Neural cell (in vitro differentiated cells): ENCODE measurements around the gene DNAJB11. TPM values are rescaled to one million over a fixed set of nuclear protein-coding genes. Genes with fewer than 3 reads are reported as not detected.

Source experiments
- H2AFZ ChIP-seq: fragments of 200-600, 300-800 bp; sonication (generic), shearing (Covaris generic); 2 replicates; pipeline ENCODE4 v1.6.0; 2014; ENCODE audit warnings: low read depth, mild to moderate bottlenecking, antibody characterized with exemption, low read length, moderate library complexity
- H3F3A ChIP-seq: fragments of 200-600 bp; shearing (Covaris generic); 2 replicates; pipeline ENCODE4 v1.6.1; 2016; ENCODE audit warnings: mild to moderate bottlenecking, moderate library complexity, mixed read lengths, antibody characterized with exemption, low read length; ENCODE audit not compliant: insufficient read depth, poor library complexity, severe bottlenecking
- H3K27ac ChIP-seq: fragments of 200-600, 300-800 bp; sonication (generic), shearing (Covaris generic); 2 replicates; pipeline ENCODE4 v1.5.1; 2014; ENCODE audit warnings: mild to moderate bottlenecking, low read length, moderate library complexity
- H3K27me3 ChIP-seq: fragments of 300-800, 200-600 bp; sonication (generic), shearing (Covaris generic); 2 replicates; pipeline ENCODE4 v1.6.0; 2014; ENCODE audit warnings: mild to moderate bottlenecking, low read depth, low read length, moderate library complexity; ENCODE audit not compliant: insufficient read depth
- H3K36me3 ChIP-seq: fragments of 300-800, 200-600 bp; sonication (generic), shearing (Covaris generic); 2 replicates; pipeline ENCODE4 v1.5.1; 2014; ENCODE audit warnings: mild to moderate bottlenecking, antibody characterized with exemption, low read length, moderate library complexity; ENCODE audit not compliant: insufficient read depth
- H3K4me2 ChIP-seq: fragments of 300-800, 200-600 bp; sonication (generic), shearing (Covaris generic); 2 replicates; pipeline ENCODE4 v1.6.0; 2014; ENCODE audit warnings: mild to moderate bottlenecking, low read length
- H3K4me3 ChIP-seq: fragments of 300-800, 200-600 bp; sonication (generic), shearing (Covaris generic); 2 replicates; pipeline ENCODE4 v1.5.1; 2014; ENCODE audit warnings: mild to moderate bottlenecking, low read length, moderate library complexity
- H3K79me2 ChIP-seq: fragments of 200-600 bp; shearing (Covaris generic); replicated peaks from 2 replicates; pipeline ENCODE4 v1.6.0; 2014; ENCODE audit warnings: mild to moderate bottlenecking, low read length, moderate library complexity; ENCODE audit not compliant: insufficient read depth
- H3K9ac ChIP-seq: fragments of 300-800, 200-600 bp; sonication (generic), shearing (Covaris generic); 2 replicates; pipeline ENCODE4 v1.6.1; 2016; ENCODE audit warnings: mild to moderate bottlenecking, low read length, mixed read lengths
- H3K9me2 ChIP-seq: fragments of 200-600 bp; shearing (Covaris generic); 2 replicates; pipeline ENCODE4 v1.6.1; 2016; ENCODE audit warnings: mild to moderate bottlenecking, low read length, mixed read lengths; ENCODE audit not compliant: insufficient read depth
- H3K9me3 ChIP-seq: fragments of 200-600, 300-800 bp; sonication (generic), shearing (Covaris generic); 2 replicates; pipeline ENCODE4 v1.6.1; 2016; ENCODE audit warnings: mild to moderate bottlenecking, mixed run types, low read length, moderate library complexity, mixed read lengths
- H4K20me1 ChIP-seq: fragments of 200-600 bp; shearing (Covaris generic); 2 replicates; pipeline ENCODE4 v1.6.1; 2016; ENCODE audit warnings: mild to moderate bottlenecking, mixed run types; ENCODE audit not compliant: insufficient read depth
- EP300 ChIP-seq: fragments of 450-650 bp; conservative IDR thresholded peaks from 2 replicates; pipeline ENCODE4 v1.6.1; 2014; ENCODE audit warnings: antibody characterized with exemption, mild to moderate bottlenecking, moderate library complexity; ENCODE audit not compliant: poor library complexity, severe bottlenecking
- EZH2 ChIP-seq: fragments of 200-600, 300-800 bp; shearing (Covaris generic), sonication (generic); IDR thresholded peaks from 2 replicates; pipeline ENCODE4 v1.6.1; 2014; ENCODE audit warnings: antibody characterized with exemption, low read length, borderline replicate concordance, mild to moderate bottlenecking; ENCODE audit not compliant: insufficient read depth, poor library complexity, severe bottlenecking
- MXI1 ChIP-seq: fragments of 450-650 bp; conservative IDR thresholded peaks from 2 replicates; pipeline ENCODE4 v1.6.1; 2014; ENCODE audit warnings: antibody characterized with exemption, mild to moderate bottlenecking; ENCODE audit not compliant: poor library complexity, severe bottlenecking
- POLR2AphosphoS5 ChIP-seq: IDR thresholded peaks from 2 replicates; pipeline ENCODE4 v1.6.1; 2012
- RAD21 ChIP-seq: fragments of 450-650 bp; conservative IDR thresholded peaks from 2 replicates; pipeline ENCODE4 v1.6.1; 2014; ENCODE audit warnings: antibody characterized with exemption, mild to moderate bottlenecking, moderate library complexity
- SMC3 ChIP-seq: fragments of 450-650 bp; conservative IDR thresholded peaks from 2 replicates; pipeline ENCODE4 v1.6.1; 2014; ENCODE audit warnings: antibody characterized with exemption, mild to moderate bottlenecking, moderate library complexity; ENCODE audit not compliant: poor library complexity
- TAF1 ChIP-seq: IDR thresholded peaks from 2 replicates; pipeline ENCODE4 v1.6.1; 2012; ENCODE audit warnings: low read depth
- polyA plus RNA-seq: library from polyadenylated mRNA; depleted of rRNA; stranded (reverse); fragments of >200 nt; gene quantifications from 2 replicates; pipeline ENCODE4 v1.2.3, GENCODE V29; 2014
- TF ChIP-seq, protein P1 (sequence below): fragments of 450-650 bp; IDR thresholded peaks from 2 replicates; pipeline ENCODE4 v1.5.1; 2014; ENCODE audit warnings: antibody characterized with exemption, mild to moderate bottlenecking, moderate library complexity; ENCODE audit not compliant: poor library complexity, severe bottlenecking
- TF ChIP-seq, protein P2 (sequence below): IDR thresholded peaks from 2 replicates; pipeline ENCODE4 v1.6.1; 2012; ENCODE audit warnings: borderline replicate concordance

DNAJB11 gene
- polyA plus RNA-seq, 1 donor from 2014 or later: 108 TPM

DNA sequence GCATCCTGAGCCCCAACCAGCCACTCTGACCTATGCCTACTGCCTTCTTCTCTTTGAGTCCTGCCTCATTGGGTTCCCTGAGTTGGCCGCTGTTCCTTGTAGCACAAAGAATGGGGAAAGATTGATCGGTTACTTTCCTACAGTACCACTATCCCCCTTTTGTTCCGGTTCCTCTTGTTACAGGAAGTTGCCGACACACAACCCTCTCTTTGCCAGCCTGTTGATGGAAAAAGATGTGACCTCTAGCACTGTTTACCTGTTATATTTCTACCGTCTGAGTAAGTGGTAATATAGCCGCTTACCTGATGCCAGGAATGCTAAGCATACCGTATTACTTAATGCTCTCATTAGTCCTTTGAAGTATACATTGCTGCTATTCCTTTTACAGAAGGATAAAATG, 32.6 kb downstream of the DNAJB11 start:
- no peak overlapping the region for H3K4me2 ChIP-seq
- H3K4me3 ChIP-seq: no peak overlapping the region

DNA sequence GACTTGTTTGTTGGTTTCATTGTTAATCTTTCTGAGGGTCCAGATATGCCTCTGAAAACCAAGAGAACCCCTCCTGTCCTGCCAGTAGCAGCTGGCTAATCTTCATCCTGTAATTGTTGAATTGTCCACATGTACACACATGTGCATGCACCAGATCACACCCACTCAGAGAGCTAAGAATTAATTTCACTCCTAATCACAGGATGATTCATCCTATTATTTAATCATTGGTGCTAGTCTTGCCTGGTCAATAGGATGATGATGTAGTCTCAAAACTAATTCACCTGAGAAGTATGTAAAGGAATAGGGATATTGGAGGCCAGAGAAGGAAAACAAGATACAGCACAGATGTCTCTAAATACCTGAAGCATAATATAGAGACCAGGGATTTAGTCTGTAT, 34.6 kb downstream of the DNAJB11 start:
- H3K9me3 ChIP-seq: no peaks in the 10 kb centered on the region
- no peaks in the 10 kb centered on the region for H3K79me2 ChIP-seq
- H4K20me1 ChIP-seq: no peaks in the 10 kb centered on the region
- H3F3A ChIP-seq: no peaks in the 10 kb centered on the region
- no peak overlapping the region for H3K27ac ChIP-seq
- no peak for TF ChIP-seq EZH2
- TF ChIP-seq MXI1: no peak
- no peak for TF ChIP-seq POLR2AphosphoS5
- TF ChIP-seq, protein P1, sequence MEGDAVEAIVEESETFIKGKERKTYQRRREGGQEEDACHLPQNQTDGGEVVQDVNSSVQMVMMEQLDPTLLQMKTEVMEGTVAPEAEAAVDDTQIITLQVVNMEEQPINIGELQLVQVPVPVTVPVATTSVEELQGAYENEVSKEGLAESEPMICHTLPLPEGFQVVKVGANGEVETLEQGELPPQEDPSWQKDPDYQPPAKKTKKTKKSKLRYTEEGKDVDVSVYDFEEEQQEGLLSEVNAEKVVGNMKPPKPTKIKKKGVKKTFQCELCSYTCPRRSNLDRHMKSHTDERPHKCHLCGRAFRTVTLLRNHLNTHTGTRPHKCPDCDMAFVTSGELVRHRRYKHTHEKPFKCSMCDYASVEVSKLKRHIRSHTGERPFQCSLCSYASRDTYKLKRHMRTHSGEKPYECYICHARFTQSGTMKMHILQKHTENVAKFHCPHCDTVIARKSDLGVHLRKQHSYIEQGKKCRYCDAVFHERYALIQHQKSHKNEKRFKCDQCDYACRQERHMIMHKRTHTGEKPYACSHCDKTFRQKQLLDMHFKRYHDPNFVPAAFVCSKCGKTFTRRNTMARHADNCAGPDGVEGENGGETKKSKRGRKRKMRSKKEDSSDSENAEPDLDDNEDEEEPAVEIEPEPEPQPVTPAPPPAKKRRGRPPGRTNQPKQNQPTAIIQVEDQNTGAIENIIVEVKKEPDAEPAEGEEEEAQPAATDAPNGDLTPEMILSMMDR: no peak
- no peak for TF ChIP-seq SMC3
- TF ChIP-seq, protein P2, sequence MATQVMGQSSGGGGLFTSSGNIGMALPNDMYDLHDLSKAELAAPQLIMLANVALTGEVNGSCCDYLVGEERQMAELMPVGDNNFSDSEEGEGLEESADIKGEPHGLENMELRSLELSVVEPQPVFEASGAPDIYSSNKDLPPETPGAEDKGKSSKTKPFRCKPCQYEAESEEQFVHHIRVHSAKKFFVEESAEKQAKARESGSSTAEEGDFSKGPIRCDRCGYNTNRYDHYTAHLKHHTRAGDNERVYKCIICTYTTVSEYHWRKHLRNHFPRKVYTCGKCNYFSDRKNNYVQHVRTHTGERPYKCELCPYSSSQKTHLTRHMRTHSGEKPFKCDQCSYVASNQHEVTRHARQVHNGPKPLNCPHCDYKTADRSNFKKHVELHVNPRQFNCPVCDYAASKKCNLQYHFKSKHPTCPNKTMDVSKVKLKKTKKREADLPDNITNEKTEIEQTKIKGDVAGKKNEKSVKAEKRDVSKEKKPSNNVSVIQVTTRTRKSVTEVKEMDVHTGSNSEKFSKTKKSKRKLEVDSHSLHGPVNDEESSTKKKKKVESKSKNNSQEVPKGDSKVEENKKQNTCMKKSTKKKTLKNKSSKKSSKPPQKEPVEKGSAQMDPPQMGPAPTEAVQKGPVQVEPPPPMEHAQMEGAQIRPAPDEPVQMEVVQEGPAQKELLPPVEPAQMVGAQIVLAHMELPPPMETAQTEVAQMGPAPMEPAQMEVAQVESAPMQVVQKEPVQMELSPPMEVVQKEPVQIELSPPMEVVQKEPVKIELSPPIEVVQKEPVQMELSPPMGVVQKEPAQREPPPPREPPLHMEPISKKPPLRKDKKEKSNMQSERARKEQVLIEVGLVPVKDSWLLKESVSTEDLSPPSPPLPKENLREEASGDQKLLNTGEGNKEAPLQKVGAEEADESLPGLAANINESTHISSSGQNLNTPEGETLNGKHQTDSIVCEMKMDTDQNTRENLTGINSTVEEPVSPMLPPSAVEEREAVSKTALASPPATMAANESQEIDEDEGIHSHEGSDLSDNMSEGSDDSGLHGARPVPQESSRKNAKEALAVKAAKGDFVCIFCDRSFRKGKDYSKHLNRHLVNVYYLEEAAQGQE: no peak
- TF ChIP-seq EP300: no peak
- no peak for TF ChIP-seq TAF1
- no peak for TF ChIP-seq RAD21
- no peaks in the 10 kb centered on the region for H3K9me2 ChIP-seq
- H3K4me3 ChIP-seq: no peak overlapping the region
- H3K36me3 ChIP-seq: no peaks in the 10 kb centered on the region
- no peaks in the 10 kb centered on the region for H3K27me3 ChIP-seq
- no peak overlapping the region for H3K9ac ChIP-seq
- H3K4me2 ChIP-seq: no peak overlapping the region
- no peak overlapping the region for H2AFZ ChIP-seq

More for the DNA sequence above, 32.6 kb downstream of the DNAJB11 start:
- Histone ChIP-seq H3K9ac (no peak overlapping the region), H4K20me1 (no peaks in the 10 kb centered on the region), H3K27me3 (no peaks in the 10 kb centered on the region), H3K36me3 (no peaks in the 10 kb centered on the region), H3K79me2 (no peaks in the 10 kb centered on the region), H3K9me3 (no peaks in the 10 kb centered on the region), H3K27ac (no peak overlapping the region), H2AFZ (no peak overlapping the region), H3F3A (no peaks in the 10 kb centered on the region), H3K9me2 (no peaks in the 10 kb centered on the region)
- TF ChIP-seq EZH2: no peak
- no peak for TF ChIP-seq TAF1
- no peak for TF ChIP-seq EP300
- no peak for TF ChIP-seq RAD21
- TF ChIP-seq MXI1: no peak
- TF ChIP-seq POLR2AphosphoS5: no peak
- TF ChIP-seq SMC3: no peak
- TF ChIP-seq, protein P2: no peak
- TF ChIP-seq, protein P1: no peak
